IPS-18a (cell line): ENCODE results near the gene ANKRD28.
"Not testable (repeated sequence)": the region's sequence is repeated elsewhere in the genome, so short reads cannot be mapped to it uniquely, and the experiment has no call there.

Source experiments
- H3K27ac ChIP-seq: one replicate; pipeline ENCODE4 v1.5.1; 2013; ENCODE audit warnings: low read length
- H3K27me3 ChIP-seq: one replicate; pipeline ENCODE4 v1.6.1; 2013; ENCODE audit warnings: mild to moderate bottlenecking, low read length; ENCODE audit not compliant: control insufficient read depth, insufficient read depth
- H3K36me3 ChIP-seq: one replicate; pipeline ENCODE4 v1.6.1; 2013; ENCODE audit warnings: low read depth, low read length; ENCODE audit not compliant: control insufficient read depth
- H3K4me1 ChIP-seq: one replicate; pipeline ENCODE4 v1.6.1; 2013; ENCODE audit warnings: low read depth, low read length; ENCODE audit not compliant: control insufficient read depth
- H3K4me3 ChIP-seq: one replicate; pipeline ENCODE4 v1.5.1; 2013; ENCODE audit warnings: low read length
- H3K9ac ChIP-seq: one replicate; pipeline ENCODE4 v1.6.1; 2013; ENCODE audit warnings: mild to moderate bottlenecking, low read length, moderate library complexity
- H3K9me3 ChIP-seq: one replicate; pipeline ENCODE4 v1.6.1; 2013; ENCODE audit warnings: low read depth, low read length; ENCODE audit not compliant: control insufficient read depth

The ANKRD28 gene

DNA sequence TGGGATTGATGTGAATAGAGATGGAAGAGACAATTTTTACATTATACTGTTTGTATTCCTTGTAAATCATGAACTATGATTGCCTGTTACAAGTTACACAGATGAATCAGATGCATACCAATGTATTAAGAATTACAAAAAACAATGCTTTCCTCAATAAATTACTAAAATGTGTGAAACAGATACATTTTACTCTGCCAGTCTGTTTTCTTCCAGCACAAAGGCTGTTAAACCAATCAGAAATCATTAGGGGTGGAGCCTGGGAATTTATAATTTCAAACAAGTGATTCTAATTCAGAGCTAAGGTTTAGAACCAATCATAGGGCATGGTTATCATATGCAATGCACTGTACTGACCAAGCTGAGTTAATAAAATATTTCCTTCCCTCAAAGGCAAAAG lies 21.8 kb upstream of the ANKRD28 start:
- H3K4me3 ChIP-seq, result no peak overlapping the region
- no peaks in the 10 kb centered on the region for H3K36me3 ChIP-seq
- no peaks in the 10 kb centered on the region for H3K27me3 ChIP-seq
- H3K9me3 ChIP-seq, result no peaks in the 10 kb centered on the region
- H3K9ac ChIP-seq, result no peak overlapping the region
- peaks cover 3% of the 10 kb centered on the region for H3K4me1 ChIP-seq
- no peak overlapping the region for H3K27ac ChIP-seq

DNA sequence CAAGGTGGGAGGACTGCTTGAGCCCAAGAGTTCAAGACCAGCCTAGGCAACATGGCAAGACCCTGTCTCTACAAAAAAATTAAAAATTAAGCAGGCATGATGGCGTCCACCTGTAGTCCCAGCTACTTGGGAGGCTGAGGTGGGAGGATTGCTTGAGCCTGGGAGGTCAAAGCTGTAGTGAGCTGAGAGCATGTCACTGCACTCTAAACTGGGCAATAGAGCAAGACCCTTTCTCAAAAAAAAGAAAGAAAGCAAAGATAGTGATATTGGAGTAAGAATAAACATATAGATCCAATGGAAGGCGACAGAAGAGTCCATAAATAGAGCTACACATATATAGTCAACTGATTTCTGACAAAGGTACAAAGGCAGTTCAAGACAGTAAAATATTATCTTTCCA lies 21.3 kb upstream of the ANKRD28 start:
- Histone ChIP-seq H3K4me1 (peaks cover 3% of the 10 kb centered on the region), H3K9me3 (no peaks in the 10 kb centered on the region), H3K4me3 (no peak overlapping the region), H3K9ac (no peak overlapping the region), H3K27ac (no peak overlapping the region), H3K36me3 (no peaks in the 10 kb centered on the region), H3K27me3 (no peaks in the 10 kb centered on the region)

DNA sequence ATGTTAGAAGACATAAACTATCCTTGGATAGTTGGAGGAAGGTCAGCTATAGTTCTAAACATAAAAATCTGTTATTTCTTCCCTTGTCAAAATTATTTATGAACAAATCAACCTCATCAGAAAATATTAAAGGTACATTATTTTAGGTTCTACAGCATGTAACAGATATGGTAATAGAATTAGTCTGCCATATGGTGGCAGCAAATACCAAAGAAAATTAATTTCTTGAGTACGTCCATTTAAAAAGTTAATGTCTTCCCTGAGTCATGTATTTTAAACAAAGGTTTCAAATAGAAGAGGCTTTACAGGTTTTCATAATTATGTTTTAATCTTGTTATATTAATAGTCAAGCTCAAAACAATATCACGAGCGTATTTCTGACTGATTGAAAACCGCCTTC lies 17.9 kb upstream of the ANKRD28 start:
- no peaks in the 10 kb centered on the region for H3K36me3 ChIP-seq
- peaks cover 3% of the 10 kb centered on the region for H3K4me1 ChIP-seq
- H3K4me3 ChIP-seq, result no peak overlapping the region
- H3K27ac ChIP-seq, result no peak overlapping the region
- H3K9ac ChIP-seq, result no peak overlapping the region
- no peaks in the 10 kb centered on the region for H3K9me3 ChIP-seq
- H3K27me3 ChIP-seq, result no peaks in the 10 kb centered on the region

DNA sequence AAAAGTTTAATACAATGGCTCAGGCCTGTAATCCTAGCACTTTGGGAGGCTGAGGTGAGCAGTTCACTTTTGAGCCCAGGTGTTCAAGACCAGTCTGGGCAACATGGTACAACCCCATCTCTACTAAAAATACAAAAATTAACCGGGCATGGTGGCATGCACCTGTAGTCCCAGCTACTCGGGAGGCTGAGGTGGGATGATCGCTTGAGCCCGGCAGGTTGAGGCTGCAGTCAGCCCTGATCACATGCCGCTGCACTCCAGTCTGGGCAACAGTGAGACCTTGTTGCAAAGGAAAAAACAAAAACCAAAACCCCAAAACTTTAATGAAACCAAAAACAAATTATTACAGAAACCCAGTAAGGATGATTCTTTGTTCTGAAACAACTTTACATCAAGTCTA lies 15.3 kb upstream of the ANKRD28 start:
- not testable (repeated sequence) for H3K4me3 ChIP-seq, H3K27ac ChIP-seq, H3K9me3 ChIP-seq, H3K4me1 ChIP-seq, H3K36me3 ChIP-seq, H3K9ac ChIP-seq, H3K27me3 ChIP-seq

DNA sequence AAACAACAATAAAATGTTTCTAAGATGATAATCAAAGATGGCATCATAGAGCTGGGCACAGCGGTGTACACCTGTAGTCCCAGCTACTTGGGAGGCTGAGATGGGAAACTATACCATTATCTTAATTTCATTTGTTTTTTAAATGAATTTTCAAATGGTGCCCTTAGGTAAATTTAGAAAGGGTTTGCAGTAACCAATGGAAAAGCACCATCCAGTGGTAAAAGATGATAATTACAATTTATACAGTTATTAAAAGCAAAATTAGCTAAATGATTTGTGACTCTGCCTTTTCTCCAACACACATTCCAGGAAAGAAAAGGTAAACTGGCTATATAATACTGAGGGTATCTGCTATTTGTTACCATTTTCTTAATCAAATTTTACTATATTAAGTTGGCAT lies 14.4 kb upstream of the ANKRD28 start:
- Histone ChIP-seq H3K4me3 (no peak overlapping the region), H3K36me3 (no peaks in the 10 kb centered on the region), H3K27me3 (no peaks in the 10 kb centered on the region), H3K9me3 (no peaks in the 10 kb centered on the region), H3K9ac (no peak overlapping the region), H3K27ac (no peak overlapping the region), H3K4me1 (peaks cover 3% of the 10 kb centered on the region)

DNA sequence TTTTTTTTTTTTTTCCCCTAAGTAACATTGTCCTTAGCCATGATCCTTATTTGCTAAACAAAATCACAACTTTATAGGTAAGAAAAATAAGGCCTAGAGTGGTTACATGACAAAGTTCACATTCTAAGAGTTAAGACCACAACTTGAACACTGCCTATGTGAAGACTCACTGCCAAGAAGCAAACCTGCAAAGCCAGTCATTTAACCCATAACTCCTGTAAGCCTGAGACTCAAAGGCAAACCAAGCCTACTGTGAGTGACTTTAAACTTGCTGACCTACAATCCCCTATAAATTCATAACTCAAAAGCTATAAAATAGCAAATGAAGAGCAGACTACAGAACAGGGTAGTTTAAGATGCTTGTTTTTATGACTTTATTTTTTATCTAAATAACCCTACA lies 12.9 kb upstream of the ANKRD28 start:
- no peaks in the 10 kb centered on the region for H3K27me3 ChIP-seq
- no peak overlapping the region for H3K27ac ChIP-seq
- no peaks in the 10 kb centered on the region for H3K9me3 ChIP-seq
- H3K9ac ChIP-seq, result no peak overlapping the region
- H3K4me1 ChIP-seq, result peaks cover 3% of the 10 kb centered on the region
- no peaks in the 10 kb centered on the region for H3K36me3 ChIP-seq
- H3K4me3 ChIP-seq, result no peak overlapping the region

DNA sequence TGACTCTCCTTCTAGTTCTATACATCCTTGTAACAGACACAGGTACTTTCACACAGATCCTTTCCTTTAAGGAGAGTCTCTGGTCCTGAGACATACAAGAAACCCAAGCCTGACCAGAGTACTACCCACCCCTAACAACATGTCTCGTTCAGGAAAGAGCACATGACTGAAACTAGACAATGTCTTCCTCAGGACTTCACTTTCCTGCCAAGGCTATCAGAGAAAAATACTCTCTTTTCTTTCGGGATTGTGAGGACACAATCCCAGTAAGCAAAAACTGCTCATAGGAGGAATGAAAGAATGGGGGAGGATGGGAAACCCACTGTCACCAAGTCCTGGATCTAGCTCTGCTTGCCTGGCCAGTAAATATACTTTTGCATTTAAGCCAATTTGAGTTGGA lies 11.5 kb upstream of the ANKRD28 start:
- H3K9me3 ChIP-seq, result no peaks in the 10 kb centered on the region
- peaks cover 8% of the 10 kb centered on the region for H3K4me1 ChIP-seq
- H3K4me3 ChIP-seq, result no peak overlapping the region
- no peak overlapping the region for H3K9ac ChIP-seq
- H3K36me3 ChIP-seq, result no peaks in the 10 kb centered on the region
- no peaks in the 10 kb centered on the region for H3K27me3 ChIP-seq
- H3K27ac ChIP-seq, result no peak overlapping the region

DNA sequence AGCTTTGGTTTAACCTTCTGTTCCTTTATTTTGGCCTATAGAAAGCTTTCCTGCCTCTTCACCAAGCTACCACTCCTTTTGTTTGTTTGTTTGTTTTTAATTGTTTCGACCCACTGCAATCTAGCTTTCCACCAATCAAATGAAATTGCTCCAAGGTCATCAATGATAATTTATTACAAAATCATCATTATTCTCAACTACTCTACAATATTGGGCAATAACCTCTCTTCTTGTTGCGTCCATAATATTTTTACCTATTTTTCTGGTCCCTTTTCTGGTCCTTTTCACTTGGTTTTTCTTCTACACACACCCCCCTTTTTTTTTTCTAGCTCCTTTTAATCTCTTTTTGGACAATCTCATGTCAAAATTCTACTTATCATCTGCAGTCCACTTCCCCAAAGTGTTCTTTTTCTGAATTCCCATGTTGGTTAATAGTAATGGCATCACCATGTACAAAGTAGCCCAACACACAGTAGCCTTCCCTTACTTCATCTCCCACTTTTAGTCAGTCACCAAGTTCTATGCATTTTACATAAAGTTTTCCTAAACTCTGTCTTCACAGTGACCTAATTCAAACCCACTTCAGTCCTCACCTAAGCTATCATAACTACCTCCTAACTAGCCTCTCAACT lies 11.0 kb upstream of the ANKRD28 start:
- Histone ChIP-seq H3K9me3 (no peaks in the 10 kb centered on the region), H3K4me3 (no peak overlapping the region), H3K27ac (no peak overlapping the region), H3K27me3 (no peaks in the 10 kb centered on the region), H3K36me3 (no peaks in the 10 kb centered on the region), H3K9ac (no peak overlapping the region), H3K4me1 (peaks cover 8% of the 10 kb centered on the region)

DNA sequence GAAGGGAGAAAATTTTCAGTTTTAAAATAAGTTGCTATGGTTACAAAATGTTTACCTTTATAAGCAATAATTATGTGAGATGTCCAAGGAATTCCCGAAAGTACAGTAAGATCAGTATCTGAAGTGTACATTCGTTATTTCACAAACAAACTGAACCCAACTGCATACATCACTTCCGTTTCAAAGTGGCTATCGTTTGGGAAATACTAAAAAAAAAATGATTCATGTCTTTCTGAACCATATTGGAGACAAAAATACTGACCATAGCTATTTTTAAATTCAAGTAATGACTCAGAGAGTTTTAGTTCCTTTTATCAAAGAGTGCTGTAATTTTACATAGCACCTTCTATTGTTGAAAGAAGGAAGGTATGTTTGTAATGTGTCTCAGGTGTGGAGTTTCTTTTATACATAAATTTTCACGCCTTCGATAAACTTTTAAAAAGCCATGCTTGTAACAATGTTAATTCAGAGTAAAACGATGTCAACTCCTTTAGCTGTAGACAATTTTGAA lies 8.0 kb upstream of the ANKRD28 start:
- Histone ChIP-seq H3K36me3 (no peaks in the 10 kb centered on the region), H3K27ac (no peak overlapping the region), H3K4me3 (no peak overlapping the region), H3K4me1 (peaks cover 5% of the 10 kb centered on the region), H3K27me3 (no peaks in the 10 kb centered on the region), H3K9me3 (no peaks in the 10 kb centered on the region), H3K9ac (no peak overlapping the region)

DNA sequence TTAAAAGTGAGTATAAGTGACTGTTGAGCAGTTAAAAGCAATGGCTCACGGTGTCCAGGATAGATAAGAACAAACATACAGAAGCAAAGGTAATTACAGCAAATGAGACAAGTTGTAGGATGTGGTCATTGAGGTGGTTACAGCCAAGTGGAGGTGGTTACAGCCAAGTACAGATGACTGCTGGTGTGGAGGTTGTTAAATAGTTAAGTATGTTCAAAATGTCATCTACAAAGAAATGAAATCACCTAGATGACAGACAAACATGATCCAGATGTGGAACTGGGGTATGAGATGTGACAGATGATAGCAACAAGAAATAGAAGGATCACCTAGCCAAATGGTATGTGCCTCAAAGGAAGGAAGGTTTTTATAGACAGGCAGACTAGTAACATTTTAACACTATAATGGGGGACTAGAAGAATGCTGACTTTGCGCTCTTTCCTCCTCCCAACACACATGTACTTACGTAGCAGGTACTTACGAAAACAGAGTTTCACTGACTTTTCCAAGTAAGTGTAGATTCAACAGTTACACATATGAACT lies 6.8 kb upstream of the ANKRD28 start:
- no peaks in the 10 kb centered on the region for H3K27me3 ChIP-seq
- H3K9ac ChIP-seq, result no peak overlapping the region
- H3K27ac ChIP-seq, result no peak overlapping the region
- H3K9me3 ChIP-seq, result no peaks in the 10 kb centered on the region
- no peaks in the 10 kb centered on the region for H3K36me3 ChIP-seq
- H3K4me3 ChIP-seq, result no peak overlapping the region
- H3K4me1 ChIP-seq, result peaks cover 9% of the 10 kb centered on the region

DNA sequence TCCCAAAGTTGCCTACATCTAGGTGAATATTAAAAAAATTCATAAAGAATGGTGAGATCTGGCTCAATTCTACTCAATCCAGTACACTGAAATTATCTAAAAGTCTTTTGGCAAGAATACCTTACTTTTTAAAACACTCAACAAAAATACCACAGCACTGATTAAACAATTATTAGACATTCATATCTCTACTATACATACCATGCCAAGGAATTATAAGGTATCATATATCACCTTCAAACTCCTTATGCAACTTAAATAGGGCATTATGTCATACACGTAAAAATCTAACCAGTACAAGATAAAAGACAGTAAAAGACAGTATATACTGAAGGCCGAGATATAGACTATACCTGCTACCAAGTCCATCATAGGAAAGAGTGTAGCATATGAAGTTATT lies 6.1 kb upstream of the ANKRD28 start:
- Histone ChIP-seq H3K4me1 (peaks cover 9% of the 10 kb centered on the region), H3K27me3 (no peaks in the 10 kb centered on the region), H3K4me3 (no peak overlapping the region), H3K9ac (no peak overlapping the region), H3K9me3 (no peaks in the 10 kb centered on the region), H3K27ac (no peak overlapping the region), H3K36me3 (no peaks in the 10 kb centered on the region)

DNA sequence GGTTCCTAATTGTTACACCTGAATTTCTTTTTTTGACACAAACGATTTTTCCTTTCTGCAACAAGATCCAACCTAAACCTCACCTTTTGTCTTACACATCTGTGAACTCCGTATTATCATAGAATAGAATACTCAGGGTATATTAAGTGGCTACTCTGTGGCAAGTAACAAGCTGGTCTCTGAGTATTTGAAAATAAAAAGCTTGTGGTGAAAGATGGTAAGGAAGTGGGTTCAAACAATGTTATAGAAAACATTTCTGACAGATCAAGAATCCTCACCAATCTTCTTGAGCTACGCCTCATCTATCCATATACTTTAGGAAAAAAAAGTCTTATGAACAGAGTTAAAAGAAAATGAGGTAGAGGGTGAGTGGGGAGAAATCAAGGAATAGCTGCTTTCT lies 3.5 kb upstream of the ANKRD28 start:
- Histone ChIP-seq H3K27me3 (no peaks in the 10 kb centered on the region), H3K4me3 (no peak overlapping the region), H3K4me1 (peaks cover 29% of the 10 kb centered on the region), H3K9ac (no peak overlapping the region), H3K27ac (no peak overlapping the region), H3K9me3 (no peaks in the 10 kb centered on the region), H3K36me3 (no peaks in the 10 kb centered on the region)
